PC-3 (cell line): ENCODE measurements around the gene GRK7. TPM values are rescaled to one million over a fixed set of nuclear protein-coding genes. Genes with fewer than 3 reads are reported as not detected.

Experiments
- ATAC-seq: fragments of 200-7000 bp; cut with Tn5 transposase; 2 replicates; pipeline ENCODE4 v1.9.1; 2020; ENCODE audit warnings: mild to moderate bottlenecking, moderate library complexity
- BruUV-seq: library from RNA; stranded (reverse); fragments of 400-500 nt; replicated peaks from 2 replicates; lab custom pipeline; 2021; lab: Mats Ljungman, UMichigan
- CTCF ChIA-PET: fragments of 300-600 bp; sonication (Branson Sonifier 250); formaldehyde crosslinking; loops from one replicate; lab custom pipeline; 2022; ENCODE audit warnings: antibody characterized with exemption; lab: Charles Lee
- POLR2A ChIA-PET: fragments of 300-600 bp; sonication (Branson Sonifier 250); formaldehyde crosslinking; loops from one replicate; lab custom pipeline; 2022; ENCODE audit warnings: antibody characterized with exemption; ENCODE audit not compliant: unreplicated experiment; lab: Charles Lee
- DNase-seq: peaks from one replicate; pipeline ENCODE4 v3.0.0-alpha.2; 2015
- H2AFZ ChIP-seq: fragments of 300-600 bp; sonication (generic); 2 replicates; pipeline ENCODE4 v1.6.0; 2016; ENCODE audit warnings: antibody characterized with exemption, low read length
- H3F3A ChIP-seq: fragments of 300-600 bp; sonication (generic); one replicate; pipeline ENCODE4 v1.6.0; 2017; ENCODE audit warnings: antibody characterized with exemption, low read length, control low read depth, mild to moderate bottlenecking; ENCODE audit not compliant: unreplicated experiment
- H3K27ac ChIP-seq: fragments of 300-600 bp; sonication (generic); 2 replicates; pipeline ENCODE4 v1.5.1; 2016; ENCODE audit warnings: mild to moderate bottlenecking, low read length
- H3K27me3 ChIP-seq: fragments of 300-600 bp; sonication (generic); 2 replicates; pipeline ENCODE4 v1.6.1; 2016; ENCODE audit warnings: low read length, mixed read lengths
- H3K36me3 ChIP-seq: fragments of 300-600 bp; sonication (generic); 2 replicates; pipeline ENCODE4 v1.6.1; 2016; ENCODE audit warnings: low read depth, mixed run types, low read length, mixed read lengths
- H3K4me1 ChIP-seq: fragments of 300-600 bp; sonication (generic); 2 replicates; pipeline ENCODE4 v1.5.1; 2016; ENCODE audit warnings: low read length; ENCODE audit not compliant: insufficient read depth
- H3K4me2 ChIP-seq: fragments of 300-600 bp; sonication (generic); 2 replicates; pipeline ENCODE4 v1.6.0; 2016; ENCODE audit warnings: low read length
- H3K4me3 ChIP-seq: fragments of 300-600 bp; sonication (generic); 2 replicates; pipeline ENCODE4 v1.5.1; 2016; ENCODE audit warnings: mild to moderate bottlenecking, low read length, mixed read lengths
- H3K79me2 ChIP-seq: fragments of 300-600 bp; sonication (generic); 2 replicates; pipeline ENCODE4 v1.6.1; 2017; ENCODE audit warnings: low read length, mixed read lengths
- H3K9ac ChIP-seq: fragments of 300-600 bp; sonication (generic); 2 replicates; pipeline ENCODE4 v1.6.0; 2016; ENCODE audit warnings: mild to moderate bottlenecking, low read length
- H3K9me2 ChIP-seq: fragments of 300-600 bp; sonication (generic); replicated peaks from 2 replicates; pipeline ENCODE4 v1.6.1; 2016; ENCODE audit warnings: mixed run types, low read length, mixed read lengths
- H3K9me3 ChIP-seq: fragments of 300-600 bp; sonication (generic); 2 replicates; pipeline ENCODE4 v1.6.1; 2016; ENCODE audit warnings: low read length, mixed read lengths
- H4K20me1 ChIP-seq: fragments of 300-600 bp; sonication (generic); 2 replicates; pipeline ENCODE4 v1.6.1; 2016; ENCODE audit warnings: low read length, mixed read lengths
- CTCF ChIP-seq: fragments of 300-600 bp; sonication (generic); conservative IDR thresholded peaks from 2 replicates; pipeline ENCODE4 v1.5.1; 2017; ENCODE audit warnings: antibody characterized with exemption, low read depth, mild to moderate bottlenecking, low read length
- EZH2 ChIP-seq: fragments of 300-600 bp; sonication (generic); IDR thresholded peaks from one replicate; pipeline ENCODE4 v1.6.1; 2017; ENCODE audit warnings: antibody characterized with exemption, mild to moderate bottlenecking, low read length; ENCODE audit not compliant: unreplicated experiment
- EZH2phosphoT487 ChIP-seq: fragments of 300-600 bp; sonication (generic); IDR thresholded peaks from 2 replicates; pipeline ENCODE4 v1.6.1; 2018; ENCODE audit warnings: mild to moderate bottlenecking, antibody characterized with exemption, low read length, borderline replicate concordance
- intact Hi-C: fragments of 100-400 bp; cut with micrococcal nuclease; formaldehyde crosslinking; loops from 2 replicates; pipeline ENCODE4 v1.9.0; 2023
- total RNA-seq: library from RNA; depleted of rRNA; stranded (reverse); fragments of >200 nt; gene quantifications from 2 replicates; pipeline ENCODE4 v1.2.3, GENCODE V29; 2014

Gene GRK7
- total RNA-seq, 1 experiment from 2014 or later, result not detected

- BruUV-seq, result no TSS peak
- peak overlapping the region; percentile 95 for H3K4me3 ChIP-seq
- intact Hi-C loops, result loop anchor here (2.0 kb wide), 2 partner anchors 259 to 429 kb away; no protein-coding TSS in a partner anchor
- peaks cover 5% of the 10 kb centered on the region; the same call in 1 of the 2 replicates for H4K20me1 ChIP-seq
- DNase-seq (no peak), ATAC-seq (no peak)
- POLR2A ChIA-PET, result no interaction called here
- peaks cover 66% of the 10 kb centered on the region for H3K79me2 ChIP-seq
- no peak overlapping the region for H3K27ac ChIP-seq
- TF ChIP-seq EZH2, result no peak
- no peak for TF ChIP-seq EZH2phosphoT487
- no peak for TF ChIP-seq CTCF
- H3K27me3 ChIP-seq, result no peaks in the 10 kb centered on the region
- CTCF ChIA-PET, result no interaction called here
- H3K4me1 ChIP-seq, result peaks cover 19% of the 10 kb centered on the region
- peak overlapping the region; percentile 96 for H3K9ac ChIP-seq
- H3K9me2 ChIP-seq, result no peaks in the 10 kb centered on the region
- peaks cover 10% of the 10 kb centered on the region for H3K36me3 ChIP-seq
- H3K4me2 ChIP-seq, result peak overlapping the region; percentile 96
- H2AFZ ChIP-seq, result no peak overlapping the region
- H3K9me3 ChIP-seq, result no peaks in the 10 kb centered on the region
- H3F3A ChIP-seq, result no peaks in the 10 kb centered on the region
Measured at GRCh38 chr3:141739731-141740130, 23.5 kb upstream of the GRK7 start.

- POLR2A ChIA-PET, result no interaction called here
- Histone ChIP-seq H4K20me1 (peaks cover 5% of the 10 kb centered on the region; the same call in 1 of the 2 replicates), H3K9me3 (no peaks in the 10 kb centered on the region), H3K9ac (no peak overlapping the region), H3K4me3 (peak overlapping the region; percentile 95), H3K4me2 (peak overlapping the region; percentile 96), H3K4me1 (peaks cover 19% of the 10 kb centered on the region), H3K27ac (no peak overlapping the region), H3F3A (no peaks in the 10 kb centered on the region), H3K27me3 (no peaks in the 10 kb centered on the region), H3K9me2 (no peaks in the 10 kb centered on the region), H3K79me2 (peaks cover 69% of the 10 kb centered on the region), H3K36me3 (peaks cover 14% of the 10 kb centered on the region), H2AFZ (no peak overlapping the region)
- DNase-seq, result no peak
- BruUV-seq, result no TSS peak
- CTCF ChIA-PET, result no interaction called here
- no peak for ATAC-seq
- intact Hi-C loops, result no loop called here
- TF ChIP-seq CTCF, result no peak
- no peak for TF ChIP-seq EZH2phosphoT487
- no peak for TF ChIP-seq EZH2
Measured at GRCh38 chr3:141740349-141740748, 22.9 kb upstream of the GRK7 start.

- H3K9ac ChIP-seq, result no peak overlapping the region
- no peak overlapping the region for H2AFZ ChIP-seq
- H3F3A ChIP-seq, result no peaks in the 10 kb centered on the region
- H4K20me1 ChIP-seq, result peaks cover 5% of the 10 kb centered on the region; the same call in 1 of the 2 replicates
- H3K27me3 ChIP-seq, result no peaks in the 10 kb centered on the region
- intact Hi-C loops, result no loop called here
- CTCF ChIA-PET, result interaction anchor here (0.6 kb wide), 1 partner anchor 132 kb away, joined by 3 read pairs; no protein-coding TSS in a partner anchor
- DNase-seq, result no peak
- H3K27ac ChIP-seq, result no peak overlapping the region
- H3K36me3 ChIP-seq, result peaks cover 18% of the 10 kb centered on the region
- BruUV-seq, result no TSS peak
- peaks cover 70% of the 10 kb centered on the region for H3K79me2 ChIP-seq
- peaks cover 19% of the 10 kb centered on the region for H3K4me1 ChIP-seq
- TF ChIP-seq EZH2, result no peak
- no peak for TF ChIP-seq EZH2phosphoT487
- no peak for TF ChIP-seq CTCF
- no peak overlapping the region for H3K4me3 ChIP-seq
- POLR2A ChIA-PET, result no interaction called here
- ATAC-seq, result no peak
- no peaks in the 10 kb centered on the region for H3K9me3 ChIP-seq
- no peaks in the 10 kb centered on the region for H3K9me2 ChIP-seq
- no peak overlapping the region for H3K4me2 ChIP-seq
Measured at GRCh38 chr3:141743305-141743704, 19.9 kb upstream of the GRK7 start.
